Activated naive CD4-positive, alpha-beta T cell treated with anti-CD3 and anti-CD28 coated beads, Interleukin-2, amount 10 ng/mL, durations not matched to agents 5 hours and 36 hours (primary cell): ENCODE measurements around the gene SRBD1. TPM values are rescaled to one million over a fixed set of nuclear protein-coding genes. Genes with fewer than 3 reads are reported as not detected.

ENCODE experiments used
- total RNA-seq, 2 experiments: library from RNA; stranded (reverse); gene quantifications; one replicate each; pipeline ENCODE4 v1.2.3, GENCODE V29; 2021

SRBD1 gene, protein sequence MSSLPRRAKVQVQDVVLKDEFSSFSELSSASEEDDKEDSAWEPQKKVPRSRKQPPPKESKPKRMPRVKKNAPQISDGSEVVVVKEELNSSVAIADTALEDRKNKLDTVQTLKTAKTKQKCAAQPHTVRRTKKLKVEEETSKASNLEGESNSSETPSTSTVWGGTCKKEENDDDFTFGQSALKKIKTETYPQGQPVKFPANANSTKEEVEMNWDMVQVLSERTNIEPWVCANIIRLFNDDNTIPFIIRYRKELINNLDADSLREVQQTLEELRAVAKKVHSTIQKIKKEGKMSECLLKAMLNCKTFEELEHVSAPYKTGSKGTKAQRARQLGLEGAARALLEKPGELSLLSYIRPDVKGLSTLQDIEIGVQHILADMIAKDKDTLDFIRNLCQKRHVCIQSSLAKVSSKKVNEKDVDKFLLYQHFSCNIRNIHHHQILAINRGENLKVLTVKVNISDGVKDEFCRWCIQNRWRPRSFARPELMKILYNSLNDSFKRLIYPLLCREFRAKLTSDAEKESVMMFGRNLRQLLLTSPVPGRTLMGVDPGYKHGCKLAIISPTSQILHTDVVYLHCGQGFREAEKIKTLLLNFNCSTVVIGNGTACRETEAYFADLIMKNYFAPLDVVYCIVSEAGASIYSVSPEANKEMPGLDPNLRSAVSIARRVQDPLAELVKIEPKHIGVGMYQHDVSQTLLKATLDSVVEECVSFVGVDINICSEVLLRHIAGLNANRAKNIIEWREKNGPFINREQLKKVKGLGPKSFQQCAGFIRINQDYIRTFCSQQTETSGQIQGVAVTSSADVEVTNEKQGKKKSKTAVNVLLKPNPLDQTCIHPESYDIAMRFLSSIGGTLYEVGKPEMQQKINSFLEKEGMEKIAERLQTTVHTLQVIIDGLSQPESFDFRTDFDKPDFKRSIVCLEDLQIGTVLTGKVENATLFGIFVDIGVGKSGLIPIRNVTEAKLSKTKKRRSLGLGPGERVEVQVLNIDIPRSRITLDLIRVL
- 10 to 100 TPM; 20.4 to 21.5 TPM for total RNA-seq

DNA sequence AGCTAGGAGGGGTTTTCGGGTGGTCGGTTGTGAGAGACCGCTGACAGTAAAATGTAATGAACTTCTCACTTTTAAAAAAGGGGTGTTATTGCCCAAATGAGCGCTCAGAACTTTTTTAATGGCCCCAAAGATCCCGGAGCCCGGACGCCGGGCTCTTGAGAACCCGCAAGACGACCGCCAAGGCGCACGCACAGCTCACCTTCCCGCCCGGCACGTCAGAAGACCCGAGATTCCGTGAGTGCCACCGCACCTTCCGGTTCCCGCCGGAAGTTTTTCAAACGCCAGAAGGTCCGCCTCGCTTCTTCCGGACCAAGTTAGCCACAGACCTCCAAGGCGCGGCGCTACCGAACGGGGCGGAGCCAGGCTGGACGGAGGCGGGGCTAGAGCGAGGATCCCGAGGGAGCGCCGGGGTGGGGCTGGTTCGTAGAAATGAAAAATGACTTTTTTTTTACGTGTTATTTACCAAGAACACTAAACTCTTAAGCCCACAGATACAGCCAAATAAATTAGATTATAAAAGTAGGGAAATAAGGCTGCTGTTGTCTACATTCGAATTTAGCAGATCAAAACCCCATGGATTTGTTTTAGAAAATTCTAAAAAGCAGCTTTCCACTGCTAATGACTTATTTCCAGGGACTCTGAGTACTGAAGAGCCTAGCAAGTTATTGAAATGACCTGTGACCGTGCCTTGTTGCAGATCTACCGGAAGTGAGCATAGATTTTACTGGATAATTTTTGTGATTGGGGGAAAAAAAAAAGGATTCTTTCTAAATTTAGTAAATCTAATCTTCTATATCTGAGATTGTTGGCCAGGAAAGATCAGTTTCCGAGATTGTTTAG, at the start of gene SRBD1:
Gene SRBD1 (minus strand): TSS at position 248 of the 840 bp plus-strand sequence. CDS start 5,826 bp downstream, outside the sequence.

DNA sequence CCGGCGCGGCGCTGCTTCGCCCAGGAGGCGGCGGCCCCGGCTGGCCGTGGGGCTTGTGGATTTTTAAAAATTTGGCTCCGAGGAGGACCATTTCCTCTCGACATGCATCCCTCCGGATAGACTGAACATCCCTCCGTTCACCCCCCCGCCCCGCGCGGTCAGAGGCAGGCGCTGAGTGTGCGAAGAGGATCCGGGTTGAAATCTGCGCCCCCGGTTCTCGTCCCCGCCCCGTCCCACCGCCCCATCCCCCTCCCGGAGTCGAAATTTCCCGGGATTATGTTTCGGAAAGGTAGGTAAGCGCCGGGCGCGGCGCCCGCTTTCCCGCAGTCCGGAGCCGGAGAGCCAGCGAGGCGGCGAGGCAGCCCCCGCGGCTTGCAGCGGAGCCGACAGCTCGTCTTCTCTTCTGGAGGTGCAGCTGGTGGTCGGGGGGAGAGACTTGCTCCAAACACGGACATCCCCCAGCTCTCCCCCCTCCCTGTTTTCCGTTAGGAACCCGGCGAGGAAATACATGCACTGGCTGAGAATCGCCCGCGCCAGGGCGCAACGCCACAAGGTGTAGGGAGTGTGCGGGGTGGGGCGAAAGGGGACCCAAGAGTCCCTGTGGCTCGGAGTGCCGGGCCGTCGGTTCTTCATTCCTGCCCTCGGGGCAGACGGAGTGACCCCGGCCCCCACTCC, 40.5 kb upstream of the SRBD1 start, which contains the start of gene PRKCE:
Gene PRKCE (plus strand): TSS at position 261 of the 675 bp plus-strand sequence.

Other genes with a start within 250 kb of the SRBD1 start
- gene PRKCE, start 40.4 kb upstream of the SRBD1 start, total RNA-seq, result 10 to 100 TPM; 10.6 to 11.3 TPM